GM18502 (cell line): Measurements from ENCODE around the gene NFKBIL1.

Source experiments
- ATAC-seq: cut with Tn5 transposase; IDR thresholded peaks from one replicate; pipeline ENCODE4 v1.9.1; 2021; ENCODE audit warnings: mild to moderate bottlenecking; ENCODE audit not compliant: unreplicated experiment, poor library complexity

The NFKBIL1 gene

DNA sequence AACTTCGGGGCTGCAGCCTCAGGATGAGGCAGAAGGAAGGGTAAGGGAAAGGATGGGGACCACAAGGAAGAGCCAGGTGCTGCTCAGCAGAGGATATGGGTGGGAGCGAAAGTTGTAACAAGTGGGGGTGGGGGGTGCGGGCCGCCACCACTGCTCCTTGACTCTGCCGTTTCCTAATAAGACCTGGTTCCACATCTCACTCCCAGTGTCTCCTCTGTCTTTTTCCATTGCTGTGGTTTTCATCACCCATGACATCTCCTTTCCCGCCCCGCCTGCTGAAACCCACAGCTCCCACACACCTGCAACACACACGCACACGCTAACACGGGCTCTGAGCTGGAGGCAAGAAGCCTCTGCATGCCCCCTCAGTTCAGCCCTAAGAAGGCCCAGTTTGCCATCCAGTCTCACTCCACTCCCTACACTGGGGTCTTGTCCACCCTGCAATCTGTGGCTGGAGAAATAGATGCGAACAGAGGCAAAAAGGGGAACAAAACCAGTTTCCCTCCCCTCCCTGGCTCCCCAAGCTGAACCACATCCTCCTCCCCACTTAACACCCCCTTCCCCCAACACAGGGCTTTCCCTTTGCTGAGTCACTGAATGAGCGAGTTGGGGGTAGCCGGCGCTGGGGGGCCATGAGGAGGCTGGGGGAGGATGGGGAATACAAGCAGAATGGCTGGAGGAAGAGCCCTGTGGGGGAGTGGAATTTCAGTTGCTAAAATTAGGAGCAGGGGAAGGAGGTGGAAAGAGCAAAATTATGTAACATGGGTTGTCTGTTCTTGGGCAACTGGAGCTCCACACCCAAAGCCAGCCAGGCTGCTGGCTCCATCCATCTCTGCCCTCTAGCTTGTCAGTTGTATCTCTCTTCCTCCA, 11.5 kb downstream of the NFKBIL1 start:
- peak; percentile 32 for ATAC-seq

- no peak for ATAC-seq
These were observed 12.2 kb downstream of the NFKBIL1 start for GRCh38 chr6:31559606-31559957.

DNA sequence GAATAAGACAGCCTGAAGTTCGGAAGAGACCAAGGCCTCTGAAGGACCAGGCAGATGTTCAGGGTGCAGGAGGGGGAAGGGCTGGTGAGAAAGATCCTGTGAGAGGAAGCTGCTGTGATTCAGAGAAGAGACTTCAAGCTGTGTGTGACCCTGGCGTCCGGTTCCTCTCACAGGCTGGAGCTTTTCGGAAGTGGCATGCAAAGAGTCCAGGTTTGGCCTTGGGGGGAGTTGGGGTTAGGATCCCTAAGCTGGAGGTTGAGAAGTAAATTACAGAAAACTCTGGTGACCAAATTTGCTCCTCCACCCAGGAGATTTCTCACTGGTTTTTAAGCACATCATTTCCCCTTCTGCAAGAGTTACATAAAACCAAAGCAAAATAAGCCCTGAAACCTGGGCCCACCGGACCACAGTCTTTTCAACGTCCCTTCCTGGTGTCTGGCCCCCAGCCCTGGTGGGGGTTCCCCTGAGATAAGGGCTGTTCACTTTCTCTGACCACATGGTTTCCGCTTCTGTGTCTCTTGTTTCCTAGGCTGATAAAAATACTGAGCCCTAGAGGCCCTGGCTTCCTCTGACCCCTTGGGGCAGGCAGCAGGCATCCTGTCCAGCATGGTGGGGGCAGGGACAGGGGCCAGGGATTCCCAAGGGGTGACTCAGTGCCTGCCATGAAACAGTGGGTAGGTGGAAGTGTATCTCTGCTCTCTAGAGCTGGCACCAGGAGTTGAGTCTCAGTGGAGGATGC, 12.7 kb downstream of the NFKBIL1 start:
- peak; percentile 62 for ATAC-seq

- no peak for ATAC-seq
These were observed 13.3 kb downstream of the NFKBIL1 start for GRCh38 chr6:31560697-31561058.

DNA sequence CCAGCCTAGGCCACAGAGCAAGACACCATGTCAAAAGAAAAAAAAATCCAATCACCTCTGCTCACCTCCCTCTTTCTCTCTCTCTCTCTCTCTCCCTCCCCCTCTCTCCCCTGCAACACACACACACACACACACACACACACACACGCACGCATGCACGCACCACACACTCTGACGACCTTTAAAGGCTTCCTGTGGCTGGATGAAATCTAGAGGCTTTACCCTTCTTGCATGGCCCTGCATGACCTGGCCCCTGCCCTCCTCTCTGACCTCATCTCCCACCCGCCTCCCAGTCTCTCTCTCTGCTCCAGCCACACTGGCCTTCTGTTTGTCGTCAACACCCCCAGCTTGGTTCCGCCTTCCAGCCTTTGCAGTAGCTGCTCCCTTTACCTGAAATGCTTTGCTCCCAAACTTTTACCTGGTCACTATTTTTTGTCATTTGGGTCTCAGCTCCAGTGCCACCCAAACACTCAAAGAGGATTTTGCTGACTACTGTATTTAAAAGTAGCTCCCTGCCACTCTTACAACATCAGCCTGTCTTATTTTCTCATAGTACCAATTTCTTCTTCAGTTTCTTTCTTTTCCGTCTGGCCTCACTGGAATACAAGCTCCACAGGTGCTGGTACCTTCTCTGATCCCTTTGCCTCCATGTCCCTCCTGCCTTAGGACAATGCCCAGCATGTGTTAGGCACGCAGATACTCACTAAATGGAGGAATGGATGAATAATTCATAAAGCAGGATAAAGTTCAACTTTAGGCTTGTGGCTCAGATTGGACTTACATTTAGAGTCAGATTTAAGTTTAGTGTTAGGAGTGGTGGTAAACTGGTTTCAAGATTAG, 20.3 kb downstream of the NFKBIL1 start:
- no peak for ATAC-seq

DNA sequence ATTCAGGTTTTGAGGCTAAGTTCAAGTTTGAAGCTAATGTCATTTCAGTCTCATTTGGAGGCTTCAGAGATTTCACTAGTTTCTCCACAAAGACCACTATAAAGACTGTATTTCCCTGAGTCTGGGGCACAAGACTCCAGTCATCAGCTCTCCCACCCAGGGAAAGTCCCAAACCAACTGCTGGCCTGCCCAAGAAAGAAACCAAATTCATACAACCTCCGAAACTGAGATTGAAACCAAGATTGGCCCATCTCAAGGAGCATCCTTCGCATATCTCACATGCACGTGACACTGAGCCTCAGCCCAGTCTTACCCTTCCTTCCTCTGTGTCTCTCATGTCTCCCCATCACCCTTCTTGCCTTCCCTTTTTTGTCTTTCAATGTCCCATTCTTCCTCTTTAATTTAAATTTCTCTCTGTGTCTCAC, 21.1 kb downstream of the NFKBIL1 start:
- peak; percentile 68 for ATAC-seq

- no peak for ATAC-seq
These were observed 22.6 kb downstream of the NFKBIL1 start for GRCh38 chr6:31569861-31570536.

DNA sequence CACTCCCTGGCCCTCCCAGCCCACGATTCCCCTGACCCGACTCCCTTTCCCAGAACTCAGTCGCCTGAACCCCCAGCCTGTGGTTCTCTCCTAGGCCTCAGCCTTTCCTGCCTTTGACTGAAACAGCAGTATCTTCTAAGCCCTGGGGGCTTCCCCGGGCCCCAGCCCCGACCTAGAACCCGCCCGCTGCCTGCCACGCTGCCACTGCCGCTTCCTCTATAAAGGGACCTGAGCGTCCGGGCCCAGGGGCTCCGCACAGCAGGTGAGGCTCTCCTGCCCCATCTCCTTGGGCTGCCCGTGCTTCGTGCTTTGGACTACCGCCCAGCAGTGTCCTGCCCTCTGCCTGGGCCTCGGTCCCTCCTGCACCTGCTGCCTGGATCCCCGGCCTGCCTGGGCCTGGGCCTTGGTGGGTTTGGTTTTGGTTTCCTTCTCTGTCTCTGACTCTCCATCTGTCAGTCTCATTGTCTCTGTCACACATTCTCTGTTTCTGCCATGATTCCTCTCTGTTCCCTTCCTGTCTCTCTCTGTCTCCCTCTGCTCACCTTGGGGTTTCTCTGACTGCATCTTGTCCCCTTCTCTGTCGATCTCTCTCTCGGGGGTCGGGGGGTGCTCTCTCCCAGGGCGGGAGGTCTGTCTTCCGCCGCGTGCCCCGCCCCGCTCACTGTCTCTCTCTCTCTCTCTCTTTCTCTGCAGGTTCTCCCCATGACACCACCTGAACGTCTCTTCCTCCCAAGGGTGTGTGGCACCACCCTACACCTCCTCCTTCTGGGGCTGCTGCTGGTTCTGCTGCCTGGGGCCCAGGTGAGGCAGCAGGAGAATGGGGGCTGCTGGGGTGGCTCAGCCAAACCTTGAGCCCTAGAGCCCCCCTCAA, 24.9 kb downstream of the NFKBIL1 start, which contains the start of gene LTA:
Gene LTA, plus strand, starts transcription at position 249 of the 871 bp plus-strand sequence. Its CDS starts 454 bp downstream, at position 703.
- ATAC-seq = no peak

DNA sequence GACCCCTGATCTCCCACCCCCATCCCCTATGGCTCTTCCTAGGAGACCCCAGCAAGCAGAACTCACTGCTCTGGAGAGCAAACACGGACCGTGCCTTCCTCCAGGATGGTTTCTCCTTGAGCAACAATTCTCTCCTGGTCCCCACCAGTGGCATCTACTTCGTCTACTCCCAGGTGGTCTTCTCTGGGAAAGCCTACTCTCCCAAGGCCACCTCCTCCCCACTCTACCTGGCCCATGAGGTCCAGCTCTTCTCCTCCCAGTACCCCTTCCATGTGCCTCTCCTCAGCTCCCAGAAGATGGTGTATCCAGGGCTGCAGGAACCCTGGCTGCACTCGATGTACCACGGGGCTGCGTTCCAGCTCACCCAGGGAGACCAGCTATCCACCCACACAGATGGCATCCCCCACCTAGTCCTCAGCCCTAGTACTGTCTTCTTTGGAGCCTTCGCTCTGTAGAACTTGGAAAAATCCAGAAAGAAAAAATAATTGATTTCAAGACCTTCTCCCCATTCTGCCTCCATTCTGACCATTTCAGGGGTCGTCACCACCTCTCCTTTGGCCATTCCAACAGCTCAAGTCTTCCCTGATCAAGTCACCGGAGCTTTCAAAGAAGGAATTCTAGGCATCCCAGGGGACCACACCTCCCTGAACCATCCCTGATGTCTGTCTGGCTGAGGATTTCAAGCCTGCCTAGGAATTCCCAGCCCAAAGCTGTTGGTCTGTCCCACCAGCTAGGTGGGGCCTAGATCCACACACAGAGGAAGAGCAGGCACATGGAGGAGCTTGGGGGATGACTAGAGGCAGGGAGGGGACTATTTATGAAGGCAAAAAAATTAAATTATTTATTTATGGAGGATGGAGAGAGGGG, 26.1 kb downstream of the NFKBIL1 start:
- no peak for ATAC-seq

GRCh38 chr6:31574106-31575061, 27.0 kb downstream of the NFKBIL1 start:
- ATAC-seq = no peak

DNA sequence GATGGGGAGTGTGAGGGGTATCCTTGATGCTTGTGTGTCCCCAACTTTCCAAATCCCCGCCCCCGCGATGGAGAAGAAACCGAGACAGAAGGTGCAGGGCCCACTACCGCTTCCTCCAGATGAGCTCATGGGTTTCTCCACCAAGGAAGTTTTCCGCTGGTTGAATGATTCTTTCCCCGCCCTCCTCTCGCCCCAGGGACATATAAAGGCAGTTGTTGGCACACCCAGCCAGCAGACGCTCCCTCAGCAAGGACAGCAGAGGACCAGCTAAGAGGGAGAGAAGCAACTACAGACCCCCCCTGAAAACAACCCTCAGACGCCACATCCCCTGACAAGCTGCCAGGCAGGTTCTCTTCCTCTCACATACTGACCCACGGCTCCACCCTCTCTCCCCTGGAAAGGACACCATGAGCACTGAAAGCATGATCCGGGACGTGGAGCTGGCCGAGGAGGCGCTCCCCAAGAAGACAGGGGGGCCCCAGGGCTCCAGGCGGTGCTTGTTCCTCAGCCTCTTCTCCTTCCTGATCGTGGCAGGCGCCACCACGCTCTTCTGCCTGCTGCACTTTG, 28.0 kb downstream of the NFKBIL1 start, which contains the start of gene TNF:
Gene TNF, plus strand, starts transcription at position 231 of the 567 bp plus-strand sequence. Its CDS starts 177 bp downstream, at position 408.
- no peak for ATAC-seq

DNA sequence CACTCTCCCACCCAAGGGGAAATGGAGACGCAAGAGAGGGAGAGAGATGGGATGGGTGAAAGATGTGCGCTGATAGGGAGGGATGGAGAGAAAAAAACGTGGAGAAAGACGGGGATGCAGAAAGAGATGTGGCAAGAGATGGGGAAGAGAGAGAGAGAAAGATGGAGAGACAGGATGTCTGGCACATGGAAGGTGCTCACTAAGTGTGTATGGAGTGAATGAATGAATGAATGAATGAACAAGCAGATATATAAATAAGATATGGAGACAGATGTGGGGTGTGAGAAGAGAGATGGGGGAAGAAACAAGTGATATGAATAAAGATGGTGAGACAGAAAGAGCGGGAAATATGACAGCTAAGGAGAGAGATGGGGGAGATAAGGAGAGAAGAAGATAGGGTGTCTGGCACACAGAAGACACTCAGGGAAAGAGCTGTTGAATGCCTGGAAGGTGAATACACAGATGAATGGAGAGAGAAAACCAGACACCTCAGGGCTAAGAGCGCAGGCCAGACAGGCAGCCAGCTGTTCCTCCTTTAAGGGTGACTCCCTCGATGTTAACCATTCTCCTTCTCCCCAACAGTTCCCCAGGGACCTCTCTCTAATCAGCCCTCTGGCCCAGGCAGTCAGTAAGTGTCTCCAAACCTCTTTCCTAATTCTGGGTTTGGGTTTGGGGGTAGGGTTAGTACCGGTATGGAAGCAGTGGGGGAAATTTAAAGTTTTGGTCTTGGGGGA, 28.7 kb downstream of the NFKBIL1 start:
- no peak for ATAC-seq

GRCh38 chr6:31576897-31577578, 29.6 kb downstream of the NFKBIL1 start:
- ATAC-seq = no peak

- no peak for ATAC-seq
These were observed 30.2 kb downstream of the NFKBIL1 start for GRCh38 chr6:31577579-31577966.
